Vagina (tissue), 2 donors: ENCODE data around the gene GGA1. TPM values are rescaled to one million over a fixed set of nuclear protein-coding genes. Genes with fewer than 3 reads are reported as not detected.
A peak's percentile ranks its signal among the peaks of the same experiment; 100 is the strongest.

ENCODE experiments used
- DNase-seq, 2 donors: peaks; one replicate each; pipeline ENCODE4 v3.0.0-alpha.2; 2017; ENCODE audit errors: extremely low spot score in 2 of 2
- H3K27ac ChIP-seq: fragments of 200-600 bp; sonication (generic); one replicate; pipeline ENCODE4 v1.5.1; 2019
- H3K27me3 ChIP-seq: fragments of 200-600 bp; sonication (generic); one replicate; pipeline ENCODE4 v1.5.1; 2019
- H3K36me3 ChIP-seq, 2 donors: fragments of 200-600 bp; sonication (generic); one replicate each; pipeline ENCODE4 v1.5.1; 2017 to 2019
- H3K4me1 ChIP-seq: fragments of 200-600 bp; sonication (generic); one replicate; pipeline ENCODE4 v1.5.1; 2019
- H3K4me3 ChIP-seq, 2 donors: fragments of 200-600 bp; sonication (generic); 1 replicate in 1 of 2; 2 replicates in 1 of 2; pipeline ENCODE4 v1.5.1; 2016 to 2019
- H3K9me3 ChIP-seq: fragments of 200-600 bp; sonication (generic); one replicate; pipeline ENCODE4 v1.5.1; 2019
- POLR2A ChIP-seq, 2 donors: fragments of 450-650 bp; IDR thresholded peaks; one replicate each; pipeline ENCODE4 v1.6.1; 2017; ENCODE audit warnings: antibody characterized with exemption in 2 of 2, mild to moderate bottlenecking in 2 of 2, moderate library complexity in 2 of 2
- POLR2AphosphoS5 ChIP-seq, 2 donors: sonication (generic); formaldehyde crosslinking; IDR thresholded peaks; one replicate each; pipeline ENCODE4 v1.9.0; 2017; ENCODE audit warnings: antibody characterized with exemption in 2 of 2, mild to moderate bottlenecking in 2 of 2, low read depth in 1 of 2; ENCODE audit not compliant: insufficient read depth in 1 of 2
- intact Hi-C: fragments of 100-400 bp; cut with DNase I; formaldehyde crosslinking; loops from one replicate; pipeline ENCODE4 v1.15.1; 2023
- total RNA-seq: library from RNA; depleted of rRNA; stranded (reverse); fragments of >200 nt; gene quantifications from one replicate; pipeline ENCODE4 v1.2.3, GENCODE V29; 2016
- TF ChIP-seq, protein P1 (sequence below), 3 experiments: fragments of 450-650 bp in 2 of 3; fragments of 200-600 bp in 1 of 3; sonication (generic) in 1 of 3; IDR thresholded peaks; one replicate each; pipeline ENCODE4 v1.5.1; 2017 to 2019; ENCODE audit warnings: antibody characterized with exemption in 3 of 3, mild to moderate bottlenecking in 2 of 3, moderate library complexity in 2 of 3

The GGA1 gene
- total RNA-seq, 1 donor from 2014 or later, result 45.7 TPM

DNA sequence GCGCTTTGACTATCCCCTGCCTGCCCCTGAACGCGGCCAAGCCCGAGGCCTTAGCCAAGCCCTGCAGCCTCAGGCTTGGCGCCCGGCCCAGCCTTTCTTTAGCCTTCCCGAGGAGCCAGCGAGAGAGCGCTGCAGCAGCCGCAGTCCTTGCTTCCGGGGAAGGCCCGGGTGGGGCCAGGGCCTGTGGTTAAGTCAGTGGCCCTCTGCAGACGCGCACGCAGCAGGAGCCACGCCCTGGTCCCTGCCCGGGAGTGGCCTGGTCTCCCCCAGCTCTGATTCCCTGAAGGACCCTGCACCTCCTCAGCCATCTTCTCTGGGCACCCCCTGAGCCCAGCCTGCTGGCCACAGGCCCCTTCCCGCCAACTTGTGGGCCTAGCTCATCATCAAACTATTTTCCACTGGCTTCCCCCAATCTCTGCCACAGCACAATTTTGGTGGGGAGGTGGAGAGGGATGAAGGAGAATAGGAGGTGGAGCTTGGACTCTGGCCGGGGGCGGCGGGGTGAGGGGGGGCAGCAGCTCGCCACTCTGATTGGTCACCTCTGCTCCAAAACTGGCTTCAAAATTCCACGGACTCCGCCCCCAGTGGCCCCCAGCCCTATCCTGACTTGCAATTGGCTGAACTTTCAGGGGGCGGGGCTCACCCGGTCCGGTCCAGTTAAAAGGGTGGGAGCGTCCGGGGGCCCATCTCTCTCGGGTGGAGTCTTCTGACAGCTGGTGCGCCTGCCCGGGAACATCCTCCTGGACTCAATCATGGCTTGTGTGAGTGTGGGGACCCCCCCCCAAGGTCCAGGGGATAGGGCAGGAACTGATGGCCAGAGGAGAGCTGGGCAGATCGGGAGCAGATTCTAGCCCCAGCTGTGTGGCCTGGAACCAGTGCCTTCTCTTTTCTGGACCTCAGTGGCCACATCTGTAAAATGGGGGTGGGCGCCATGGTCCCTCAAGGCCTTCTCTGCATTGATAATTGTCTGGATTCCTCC, 66.6 kb downstream of the GGA1 start, which contains the start of gene LGALS1:
Gene LGALS1, plus strand, starts transcription at position 686 of the 979 bp plus-strand sequence. Its CDS starts 67 bp downstream, at position 753.
- Histone ChIP-seq H3K9me3 (no peaks in the 10 kb centered on the region), H3K36me3 (peaks cover 0 to 8% of the 10 kb centered on the region in 2 donors), H3K4me1 (peaks cover 67% of the 10 kb centered on the region), H3K27ac (peak within 1 kb of the TSS; percentile 98), H3K4me3 (peak within 1 kb of the TSS; percentile 70 to 71), H3K27me3 (no peaks in the 10 kb centered on the region)
- TF ChIP-seq POLR2AphosphoS5 (IDR thresholded peaks at IDR 0.05; ENCODE audit: insufficient read depth in 1 of 2, low read depth in 1 of 2) (peak; percentile 71 to 93), POLR2A (IDR thresholded peaks at IDR 0.05) (peak in 1 of 2 donors; percentile 60)
- TF ChIP-seq, protein P1, sequence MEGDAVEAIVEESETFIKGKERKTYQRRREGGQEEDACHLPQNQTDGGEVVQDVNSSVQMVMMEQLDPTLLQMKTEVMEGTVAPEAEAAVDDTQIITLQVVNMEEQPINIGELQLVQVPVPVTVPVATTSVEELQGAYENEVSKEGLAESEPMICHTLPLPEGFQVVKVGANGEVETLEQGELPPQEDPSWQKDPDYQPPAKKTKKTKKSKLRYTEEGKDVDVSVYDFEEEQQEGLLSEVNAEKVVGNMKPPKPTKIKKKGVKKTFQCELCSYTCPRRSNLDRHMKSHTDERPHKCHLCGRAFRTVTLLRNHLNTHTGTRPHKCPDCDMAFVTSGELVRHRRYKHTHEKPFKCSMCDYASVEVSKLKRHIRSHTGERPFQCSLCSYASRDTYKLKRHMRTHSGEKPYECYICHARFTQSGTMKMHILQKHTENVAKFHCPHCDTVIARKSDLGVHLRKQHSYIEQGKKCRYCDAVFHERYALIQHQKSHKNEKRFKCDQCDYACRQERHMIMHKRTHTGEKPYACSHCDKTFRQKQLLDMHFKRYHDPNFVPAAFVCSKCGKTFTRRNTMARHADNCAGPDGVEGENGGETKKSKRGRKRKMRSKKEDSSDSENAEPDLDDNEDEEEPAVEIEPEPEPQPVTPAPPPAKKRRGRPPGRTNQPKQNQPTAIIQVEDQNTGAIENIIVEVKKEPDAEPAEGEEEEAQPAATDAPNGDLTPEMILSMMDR (IDR thresholded peaks at IDR 0.05), result no peak
- intact Hi-C loops, result loop anchor here (5.0 kb wide), 2 partner anchors 33 to 43 kb away; no protein-coding TSS in a partner anchor
- peak in 1 of 2 donors; percentile 99 for DNase-seq

DNA sequence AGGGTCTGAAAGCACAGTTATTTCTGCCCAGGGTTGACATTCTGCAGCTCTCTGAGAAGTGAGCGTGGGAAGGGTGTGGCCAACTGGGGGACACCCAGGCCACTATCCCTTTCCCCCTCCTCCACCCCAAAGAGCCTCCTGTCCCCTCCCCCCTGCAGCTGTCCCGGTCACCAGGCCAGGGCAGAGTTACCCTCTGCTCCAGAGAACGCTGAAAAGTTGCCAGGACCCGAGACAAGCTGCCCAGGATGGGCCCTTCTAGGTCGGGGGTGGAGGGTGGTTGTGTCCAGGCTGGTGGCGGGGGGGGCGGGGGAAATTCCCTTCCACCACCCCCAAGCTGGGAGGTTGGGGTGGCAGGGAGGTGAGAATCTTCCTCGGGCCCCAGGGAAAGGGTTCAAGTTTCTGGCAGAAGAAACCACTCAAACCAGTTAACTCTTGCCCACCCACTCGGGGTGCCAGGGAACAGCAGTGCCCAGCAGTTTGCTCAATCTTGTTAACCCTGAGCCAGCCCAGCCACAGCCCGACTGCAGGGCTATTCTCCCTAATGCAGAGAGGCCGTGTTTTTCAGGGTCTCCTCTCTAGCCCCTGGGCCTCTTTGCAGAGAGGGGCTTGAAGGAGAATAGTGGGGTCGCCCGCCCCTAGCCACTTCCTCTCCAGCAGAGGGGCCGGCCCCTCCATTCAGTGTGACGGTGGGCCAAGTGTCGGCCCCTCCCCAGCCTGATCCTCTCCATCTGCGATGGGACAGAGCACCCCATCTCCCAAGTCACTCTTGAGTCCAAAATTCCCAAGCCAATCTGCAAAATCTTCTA, 67.5 kb downstream of the GGA1 start:
- Histone ChIP-seq H3K4me1 (peaks cover 72% of the 10 kb centered on the region), H3K36me3 (peaks cover 0 to 8% of the 10 kb centered on the region in 2 donors), H3K9me3 (no peaks in the 10 kb centered on the region), H3K27me3 (no peaks in the 10 kb centered on the region), H3K27ac (peak overlapping the region; percentile 98), H3K4me3 (peak overlapping the region; percentile 70 to 71)
- DNase-seq, result no peak
- no peak for TF ChIP-seq POLR2A (IDR thresholded peaks at IDR 0.05)
- TF ChIP-seq, protein P1 (IDR thresholded peaks at IDR 0.05), result no peak
- no peak for TF ChIP-seq POLR2AphosphoS5 (IDR thresholded peaks at IDR 0.05; ENCODE audit: insufficient read depth in 1 of 2, low read depth in 1 of 2)
- intact Hi-C loops, result loop anchor here (5.0 kb wide), 1 partner anchor 34 kb away; no protein-coding TSS in a partner anchor

DNA sequence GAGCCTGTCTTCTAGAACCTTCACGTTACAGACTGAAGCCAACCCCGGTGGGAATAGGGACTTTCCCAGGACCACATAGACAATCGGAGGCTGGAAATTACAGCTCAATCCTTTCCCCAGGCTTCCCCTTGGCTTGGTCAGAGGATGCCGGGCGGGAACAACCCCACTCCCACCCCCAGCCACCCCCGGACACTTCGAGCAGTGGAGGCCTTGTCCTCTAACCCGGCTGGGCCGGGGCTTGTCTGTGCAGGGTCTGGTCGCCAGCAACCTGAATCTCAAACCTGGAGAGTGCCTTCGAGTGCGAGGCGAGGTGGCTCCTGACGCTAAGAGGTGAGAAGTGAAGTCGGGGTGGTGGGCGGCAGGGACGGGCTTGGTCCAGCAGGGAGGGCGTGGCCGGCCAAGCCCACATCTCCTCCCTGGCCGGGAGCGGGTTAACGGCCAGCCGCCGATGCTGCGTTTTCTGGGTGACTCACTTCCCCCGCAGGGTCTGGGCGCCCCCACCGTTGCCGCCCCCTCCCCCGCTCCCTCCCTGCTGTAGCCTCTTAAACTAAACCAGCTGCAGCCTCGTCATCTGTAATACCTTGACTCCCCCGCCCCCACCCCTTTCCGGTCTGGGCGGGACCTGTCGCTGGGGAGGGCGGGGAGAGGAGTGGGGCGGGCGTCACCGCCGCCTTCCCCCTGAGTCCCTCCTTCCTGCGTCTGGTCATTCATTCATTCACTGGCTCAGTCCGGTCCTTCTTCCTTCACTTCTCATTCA, 68.3 kb downstream of the GGA1 start:
- H3K4me1 ChIP-seq, result peaks cover 77% of the 10 kb centered on the region
- peaks cover 0 to 8% of the 10 kb centered on the region in 2 donors for H3K36me3 ChIP-seq
- TF ChIP-seq, protein P1 (IDR thresholded peaks at IDR 0.05), result no peak
- peak; percentile 80 to 91 for TF ChIP-seq POLR2AphosphoS5 (IDR thresholded peaks at IDR 0.05; ENCODE audit: insufficient read depth in 1 of 2, low read depth in 1 of 2)
- no peak for TF ChIP-seq POLR2A (IDR thresholded peaks at IDR 0.05)
- peak in 1 of 2 donors; percentile 96 for DNase-seq
- H3K27me3 ChIP-seq, result no peaks in the 10 kb centered on the region
- peak overlapping the region; percentile 98 for H3K27ac ChIP-seq
- H3K4me3 ChIP-seq, result peak overlapping the region; percentile 70 to 71
- intact Hi-C loops, result loop anchor here (5.0 kb wide), 1 partner anchor 35 kb away; no protein-coding TSS in a partner anchor
- H3K9me3 ChIP-seq, result no peaks in the 10 kb centered on the region

DNA sequence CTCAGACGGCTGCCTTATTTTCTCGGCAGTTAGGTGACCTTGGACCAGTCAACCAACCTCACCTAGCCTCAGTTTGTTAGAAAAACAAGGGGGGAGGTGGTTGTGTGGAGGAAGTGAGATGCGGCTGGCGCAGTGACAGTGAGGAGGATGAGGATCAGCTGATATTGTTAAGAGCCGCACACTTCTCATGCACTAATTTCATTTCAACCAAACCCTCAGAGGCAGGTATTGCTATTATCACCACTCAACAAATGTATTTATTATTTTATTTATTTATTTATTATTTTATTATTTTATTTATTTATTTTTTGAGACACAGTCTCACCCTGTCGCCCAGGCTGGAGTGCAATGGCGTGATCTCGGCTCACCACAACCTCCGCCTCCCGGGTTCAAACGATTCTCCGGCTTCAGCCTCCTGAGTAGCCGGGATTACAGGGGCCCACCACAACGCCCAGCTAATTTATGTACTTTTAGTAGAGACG, 68.9 kb downstream of the GGA1 start:
- H3K27ac ChIP-seq, result peak overlapping the region; percentile 98
- no peak for DNase-seq
- H3K4me3 ChIP-seq, result peak overlapping the region; percentile 70 to 71
- H3K27me3 ChIP-seq, result no peaks in the 10 kb centered on the region
- TF ChIP-seq POLR2A (IDR thresholded peaks at IDR 0.05) (no peak), POLR2AphosphoS5 (IDR thresholded peaks at IDR 0.05; ENCODE audit: insufficient read depth in 1 of 2, low read depth in 1 of 2) (no peak)
- TF ChIP-seq, protein P1 (IDR thresholded peaks at IDR 0.05), result no peak
- peaks cover 77% of the 10 kb centered on the region for H3K4me1 ChIP-seq
- intact Hi-C loops, result loop anchor here (5.0 kb wide), 1 partner anchor 35 kb away; no protein-coding TSS in a partner anchor
- H3K36me3 ChIP-seq, result peaks cover 0 to 8% of the 10 kb centered on the region in 2 donors
- H3K9me3 ChIP-seq, result no peaks in the 10 kb centered on the region
